HCT116 (cell line): Measurements from ENCODE around the gene IRX3. TPM values are rescaled to one million over a fixed set of nuclear protein-coding genes. Genes with fewer than 3 reads are reported as not detected.

Experiments
- ATAC-seq: fragments of 200-7000 bp; cut with Tn5 transposase; 2 replicates; pipeline ENCODE4 v1.9.1; 2020; ENCODE audit warnings: mild to moderate bottlenecking, moderate library complexity
- BruUV-seq: library from RNA; stranded (reverse); fragments of 400-500 nt; replicated peaks from 2 replicates; lab custom pipeline; 2021; lab: Mats Ljungman, UMichigan
- CTCF ChIA-PET: fragments of 300-600 bp; sonication (Branson Sonifier 250); formaldehyde crosslinking; loops from one replicate; lab custom pipeline; 2021; ENCODE audit warnings: antibody characterized with exemption; lab: Charles Lee
- POLR2A ChIA-PET: fragments of 300-600, 350-600 bp; sonication (Branson Sonifier 250); formaldehyde crosslinking; loops from one replicate; lab custom pipeline; 2021; ENCODE audit warnings: antibody characterized with exemption; lab: Charles Lee
- RAD21 ChIA-PET, 2 experiments: fragments of 300-600 bp; sonication (Branson Sonifier 250); formaldehyde crosslinking; loops; one replicate each; lab custom pipeline; 2023; ENCODE audit warnings: low total read pairs in 2 of 2; ENCODE audit not compliant: uncharacterized antibody in 2 of 2, unreplicated experiment in 2 of 2, low non-redundant PET in 1 of 2; lab: Charles Lee
- DNase-seq: peaks from one replicate; pipeline ENCODE4 v3.0.0-alpha.2; 2010; ENCODE audit warnings: low read depth, low spot score
- H2AFZ ChIP-seq: fragments of 200-600 bp; shearing (Covaris generic), sonication (generic); 2 replicates; pipeline ENCODE4 v1.6.1; 2017; ENCODE audit warnings: low read depth, mixed run types, mixed read lengths, antibody characterized with exemption, low read length; ENCODE audit not compliant: poor library complexity, severe bottlenecking
- H3K27ac ChIP-seq: 2 replicates; pipeline ENCODE4 v1.5.1; 2012; ENCODE audit warnings: low read depth, low read length
- H3K27me3 ChIP-seq: fragments of 200-600 bp; sonication (generic); 2 replicates; pipeline ENCODE4 v1.6.1; 2016; ENCODE audit warnings: mixed run types, low read length, mixed read lengths; ENCODE audit not compliant: insufficient read depth
- H3K36me3 ChIP-seq, 2 experiments: fragments of 200-500 bp in 1 of 2; fragments of 200-600 bp in 1 of 2; sonication (Bioruptor generic) in 1 of 2; sonication (generic) in 1 of 2; 2 replicates each; pipeline versions ENCODE4 v1.5.1 to v1.6.1; 2014 to 2016; ENCODE audit warnings: low read length in 2 of 2, inconsistent platforms in 1 of 2, mixed read lengths in 1 of 2, mixed run types in 1 of 2; ENCODE audit not compliant: insufficient read depth in 2 of 2, control insufficient read depth in 1 of 2
- H3K4me1 ChIP-seq, 2 experiments: fragments of 200-600 bp in 1 of 2; sonication (generic) in 1 of 2; 2 replicates each; pipeline versions ENCODE4 v1.5.1 to v1.6.1; 2012 to 2017; ENCODE audit warnings: low read length in 2 of 2, inconsistent platforms in 1 of 2, mild to moderate bottlenecking in 1 of 2, mixed read lengths in 1 of 2, mixed run types in 1 of 2, moderate library complexity in 1 of 2; ENCODE audit not compliant: insufficient read depth in 2 of 2, control insufficient read depth in 1 of 2
- H3K4me2 ChIP-seq: fragments of 200-600 bp; sonication (generic); 2 replicates; pipeline ENCODE4 v1.6.1; 2017; ENCODE audit warnings: mixed run types, low read length, mixed read lengths
- H3K4me3 ChIP-seq, 2 experiments: fragments of 200-600 bp in 1 of 2; sonication (generic) in 1 of 2; replicated peaks in 1 of 2; 2 replicates each; pipeline ENCODE4 v1.5.1; 2011 to 2016; ENCODE audit warnings: low read length in 2 of 2, control low read depth in 1 of 2, low read depth in 1 of 2, mild to moderate bottlenecking in 1 of 2, mixed read lengths in 1 of 2, mixed run types in 1 of 2
- H3K79me2 ChIP-seq: fragments of 200-600 bp; sonication (generic); 2 replicates; pipeline ENCODE4 v1.6.1; 2017; ENCODE audit warnings: mild to moderate bottlenecking, mixed run types, low read length, moderate library complexity, mixed read lengths; ENCODE audit not compliant: insufficient read depth
- H3K9ac ChIP-seq: fragments of 200-600 bp; sonication (generic); 2 replicates; pipeline ENCODE4 v1.6.1; 2016; ENCODE audit warnings: low read length, mixed read lengths
- H3K9me2 ChIP-seq: fragments of 200-600 bp; sonication (generic), shearing (Covaris generic); 2 replicates; pipeline ENCODE4 v1.6.1; 2017; ENCODE audit warnings: mixed run types, mild to moderate bottlenecking, moderate library complexity; ENCODE audit not compliant: insufficient read depth
- H3K9me3 ChIP-seq, 2 experiments: fragments of 200-500 bp in 1 of 2; fragments of 200-600 bp in 1 of 2; sonication (Bioruptor generic) in 1 of 2; sonication (generic) in 1 of 2; 2 replicates each; pipeline ENCODE4 v1.6.1; 2014 to 2017; ENCODE audit warnings: low read length in 2 of 2, mixed read lengths in 2 of 2, inconsistent platforms in 1 of 2, low read depth in 1 of 2, mild to moderate bottlenecking in 1 of 2, mixed run types in 1 of 2, moderate library complexity in 1 of 2; ENCODE audit not compliant: control insufficient read depth in 1 of 2, insufficient read depth in 1 of 2
- H4K20me1 ChIP-seq: fragments of 200-600 bp; sonication (generic), shearing (Covaris generic); 2 replicates; pipeline ENCODE4 v1.6.1; 2017; ENCODE audit warnings: mixed run types, mild to moderate bottlenecking, moderate library complexity; ENCODE audit not compliant: insufficient read depth
- CBX3 ChIP-seq: IDR thresholded peaks from 2 replicates; pipeline ENCODE4 v1.6.1; 2012; ENCODE audit warnings: low read depth
- EGR1 ChIP-seq: IDR thresholded peaks from 2 replicates; pipeline ENCODE4 v1.6.1; 2012; ENCODE audit warnings: low read depth
- EZH2phosphoT487 ChIP-seq: fragments of 200-600 bp; IDR thresholded peaks from 2 replicates; pipeline ENCODE4 v1.6.1; 2018; ENCODE audit warnings: antibody characterized with exemption, borderline replicate concordance
- SIN3A ChIP-seq: IDR thresholded peaks from 2 replicates; pipeline ENCODE4 v1.6.1; 2012; ENCODE audit warnings: low read depth
- TCF7L2 ChIP-seq: IDR thresholded peaks from 2 replicates; pipeline ENCODE4 v1.7.0; 2011; ENCODE audit warnings: borderline replicate concordance, inconsistent platforms; ENCODE audit not compliant: insufficient read depth, insufficient read length; ENCODE audit errors: extremely low read depth
- YY1 ChIP-seq: IDR thresholded peaks from 2 replicates; pipeline ENCODE4 v1.6.1; 2011; ENCODE audit warnings: low read length, low read depth, moderate library complexity, mild to moderate bottlenecking; ENCODE audit not compliant: insufficient replicate concordance; ENCODE audit errors: extremely low read depth
- intact Hi-C: fragments of 100-400 bp; cut with micrococcal nuclease; formaldehyde crosslinking; loops from 2 replicates; pipeline ENCODE4 v1.10.0; 2022
- total RNA-seq: library from RNA; stranded (reverse); gene quantifications from one replicate; pipeline ENCODE4 v1.2.1, GENCODE V29; 2021; ENCODE audit not compliant: unreplicated experiment
- TF ChIP-seq, protein P1 (sequence below): IDR thresholded peaks from 2 replicates; pipeline ENCODE4 v1.6.1; 2011; ENCODE audit warnings: mild to moderate bottlenecking, low read length, moderate library complexity; ENCODE audit not compliant: insufficient replicate concordance; ENCODE audit errors: extremely low read depth
- TF ChIP-seq, protein P2 (sequence below), 3 experiments: fragments of 200-600 bp in 1 of 3; sonication (generic) in 1 of 3; IDR thresholded peaks in 2 of 3; conservative IDR thresholded peaks in 1 of 3; 2 replicates each; pipeline ENCODE4 v1.5.1; 2012 to 2017; ENCODE audit warnings: low read depth in 2 of 3, low read length in 2 of 3, antibody characterized with exemption in 1 of 3, borderline replicate concordance in 1 of 3, control low read depth in 1 of 3, mild to moderate bottlenecking in 1 of 3, mixed read lengths in 1 of 3, mixed run types in 1 of 3, moderate library complexity in 1 of 3; ENCODE audit not compliant: insufficient read depth in 1 of 3

Gene IRX3
- total RNA-seq, 1 experiment from 2014 or later: 2.0 TPM

DNA sequence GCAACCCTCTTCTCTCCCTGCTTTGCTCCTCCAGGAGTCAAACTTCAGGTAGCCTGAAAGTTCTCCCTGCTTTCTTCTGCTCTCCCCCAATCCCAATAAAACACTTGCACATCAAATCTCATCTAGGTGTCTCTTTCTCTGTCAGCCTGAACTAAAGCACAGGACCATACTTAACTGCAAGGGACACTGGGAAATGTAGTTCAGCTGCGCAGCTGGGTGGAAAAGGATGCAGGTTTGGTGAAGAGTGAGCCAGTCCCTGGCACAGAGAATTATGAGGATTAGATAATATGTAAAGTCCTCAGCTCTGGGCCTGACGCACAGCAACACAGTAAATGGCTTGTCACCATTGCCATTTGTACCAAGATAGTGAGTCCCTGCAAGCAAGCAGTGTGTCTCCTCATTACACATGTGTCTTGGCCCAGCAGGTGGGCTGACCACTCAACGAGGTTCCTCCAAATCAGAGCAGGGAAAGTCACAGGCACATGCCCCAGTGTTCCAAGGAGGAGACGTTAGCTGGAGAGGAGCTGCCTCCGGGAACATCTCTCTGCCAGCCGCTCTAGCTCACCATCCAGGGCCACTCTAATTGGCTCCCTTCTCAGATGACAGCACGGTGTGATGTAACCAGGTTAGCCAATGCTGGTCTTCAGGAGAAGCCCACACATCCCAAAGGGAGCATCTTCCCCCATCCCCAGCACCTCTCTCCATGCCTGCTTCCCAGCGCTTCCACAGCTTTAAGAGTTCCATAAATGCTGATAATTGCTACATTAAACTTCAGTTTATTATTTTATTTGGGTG is 29.7 kb upstream of the IRX3 start:
- no peaks in the 10 kb centered on the region for H3K36me3 ChIP-seq
- no peak overlapping the region for H2AFZ ChIP-seq
- H3K27ac ChIP-seq: no peak overlapping the region
- H3K4me2 ChIP-seq: no peak overlapping the region
- H3K4me1 ChIP-seq: no peaks in the 10 kb centered on the region
- H3K9me2 ChIP-seq: no peaks in the 10 kb centered on the region
- no peak overlapping the region for H3K4me3 ChIP-seq
- no peak overlapping the region for H3K9ac ChIP-seq
- CTCF ChIA-PET: no interaction called here
- no peaks in the 10 kb centered on the region for H3K9me3 ChIP-seq
- RAD21 ChIA-PET: no interaction called here
- intact Hi-C loops: no loop called here
- no peaks in the 10 kb centered on the region for H3K79me2 ChIP-seq
- no peaks in the 10 kb centered on the region for H4K20me1 ChIP-seq
- no TSS peak for BruUV-seq
- H3K27me3 ChIP-seq: no peaks in the 10 kb centered on the region
- DNase-seq (no peak), ATAC-seq (no peak)
- POLR2A ChIA-PET: no interaction called here
- no peak for TF ChIP-seq CBX3
- no peak for TF ChIP-seq TCF7L2
- no peak for TF ChIP-seq EZH2phosphoT487
- TF ChIP-seq YY1: no peak
- TF ChIP-seq SIN3A: no peak
- TF ChIP-seq EGR1: no peak
- TF ChIP-seq, protein P1, sequence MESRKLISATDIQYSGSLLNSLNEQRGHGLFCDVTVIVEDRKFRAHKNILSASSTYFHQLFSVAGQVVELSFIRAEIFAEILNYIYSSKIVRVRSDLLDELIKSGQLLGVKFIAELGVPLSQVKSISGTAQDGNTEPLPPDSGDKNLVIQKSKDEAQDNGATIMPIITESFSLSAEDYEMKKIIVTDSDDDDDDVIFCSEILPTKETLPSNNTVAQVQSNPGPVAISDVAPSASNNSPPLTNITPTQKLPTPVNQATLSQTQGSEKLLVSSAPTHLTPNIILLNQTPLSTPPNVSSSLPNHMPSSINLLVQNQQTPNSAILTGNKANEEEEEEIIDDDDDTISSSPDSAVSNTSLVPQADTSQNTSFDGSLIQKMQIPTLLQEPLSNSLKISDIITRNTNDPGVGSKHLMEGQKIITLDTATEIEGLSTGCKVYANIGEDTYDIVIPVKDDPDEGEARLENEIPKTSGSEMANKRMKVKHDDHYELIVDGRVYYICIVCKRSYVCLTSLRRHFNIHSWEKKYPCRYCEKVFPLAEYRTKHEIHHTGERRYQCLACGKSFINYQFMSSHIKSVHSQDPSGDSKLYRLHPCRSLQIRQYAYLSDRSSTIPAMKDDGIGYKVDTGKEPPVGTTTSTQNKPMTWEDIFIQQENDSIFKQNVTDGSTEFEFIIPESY: no peak
- TF ChIP-seq, protein P2, sequence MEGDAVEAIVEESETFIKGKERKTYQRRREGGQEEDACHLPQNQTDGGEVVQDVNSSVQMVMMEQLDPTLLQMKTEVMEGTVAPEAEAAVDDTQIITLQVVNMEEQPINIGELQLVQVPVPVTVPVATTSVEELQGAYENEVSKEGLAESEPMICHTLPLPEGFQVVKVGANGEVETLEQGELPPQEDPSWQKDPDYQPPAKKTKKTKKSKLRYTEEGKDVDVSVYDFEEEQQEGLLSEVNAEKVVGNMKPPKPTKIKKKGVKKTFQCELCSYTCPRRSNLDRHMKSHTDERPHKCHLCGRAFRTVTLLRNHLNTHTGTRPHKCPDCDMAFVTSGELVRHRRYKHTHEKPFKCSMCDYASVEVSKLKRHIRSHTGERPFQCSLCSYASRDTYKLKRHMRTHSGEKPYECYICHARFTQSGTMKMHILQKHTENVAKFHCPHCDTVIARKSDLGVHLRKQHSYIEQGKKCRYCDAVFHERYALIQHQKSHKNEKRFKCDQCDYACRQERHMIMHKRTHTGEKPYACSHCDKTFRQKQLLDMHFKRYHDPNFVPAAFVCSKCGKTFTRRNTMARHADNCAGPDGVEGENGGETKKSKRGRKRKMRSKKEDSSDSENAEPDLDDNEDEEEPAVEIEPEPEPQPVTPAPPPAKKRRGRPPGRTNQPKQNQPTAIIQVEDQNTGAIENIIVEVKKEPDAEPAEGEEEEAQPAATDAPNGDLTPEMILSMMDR (IDR thresholded peaks at IDR 0.05 in 2 of 3, conservative IDR thresholded peaks at IDR 0.05 in 1 of 3; ENCODE audit: borderline replicate concordance in 1 of 3, insufficient read depth in 1 of 3, low read depth in 2 of 3, low read length in 2 of 3): no peak
